Measurements from ENCODE around the gene CFAP299.

CFAP299 gene

DNA sequence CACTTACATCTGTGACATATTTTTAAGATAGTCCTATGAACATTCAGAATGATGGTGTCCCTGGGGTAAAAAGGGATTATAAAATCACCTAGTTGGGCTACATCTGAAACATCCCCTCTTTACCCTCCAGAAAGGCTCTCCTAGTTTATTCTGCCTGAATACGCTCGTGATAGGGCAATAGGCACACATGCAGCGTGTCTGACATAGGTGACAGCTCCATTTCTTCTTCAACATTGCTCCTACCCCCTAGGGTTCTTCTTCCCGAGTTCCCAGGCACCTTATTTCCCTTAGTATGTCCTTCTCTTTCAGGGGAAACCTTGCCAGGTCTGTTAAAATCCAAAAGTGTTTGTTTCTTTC is 27.1 kb upstream of the CFAP299 start:
- no peak overlapping the region for H2AFZ ChIP-seq (ENCODE audit: insufficient read depth, low read length, poor library complexity)
- H3K4me3 ChIP-seq (ENCODE audit: low read depth, low read length), result no peak overlapping the region
- no peak overlapping the region for H3K18ac ChIP-seq (ENCODE audit: low read length)
- H4K12ac ChIP-seq (ENCODE audit: low read depth, low read length), result no peak overlapping the region
- no peaks in the 10 kb centered on the region for H3K9me3 ChIP-seq (ENCODE audit: insufficient read depth, low read depth, low read length)
- no peak overlapping the region for H2AK5ac ChIP-seq (ENCODE audit: low read length)
- H3K79me2 ChIP-seq (ENCODE audit: control insufficient read depth, insufficient read depth, low read length, poor library complexity), result no peaks in the 10 kb centered on the region
- H3K9ac ChIP-seq (ENCODE audit: low read length), result no peak overlapping the region
- no CpG with 5 or more reads among the region's 4 CpGs for WGBS (ENCODE audit: extremely low coverage, insufficient coverage, insufficient read length)
- H3K4me2 ChIP-seq (ENCODE audit: low read length), result no peak overlapping the region
- no peak for DNase-seq
- no peak overlapping the region for H3K14ac ChIP-seq (ENCODE audit: low read length)
- no peak overlapping the region for H2BK5ac ChIP-seq (ENCODE audit: low read depth, low read length, poor library complexity)
- H3K79me1 ChIP-seq (ENCODE audit: low read length), result no peaks in the 10 kb centered on the region
- no peak overlapping the region for H3K23ac ChIP-seq (ENCODE audit: low read length)
- no peak overlapping the region for H3K27ac ChIP-seq (ENCODE audit: low read depth, low read length)
- H4K91ac ChIP-seq (ENCODE audit: low read depth, low read length), result no peak overlapping the region
- H3K4me1 ChIP-seq (ENCODE audit: control insufficient read depth in 1 of 2, insufficient read depth in 2 of 2, low read length in 2 of 2), result no peaks in the 10 kb centered on the region
- no peaks in the 10 kb centered on the region for H3K27me3 ChIP-seq (ENCODE audit: insufficient read depth, low read length)
- H4K8ac ChIP-seq (ENCODE audit: low read depth, low read length), result no peak overlapping the region
- no peaks in the 10 kb centered on the region for H3K36me3 ChIP-seq (ENCODE audit: control insufficient read depth in 1 of 2, insufficient read depth in 2 of 2, low read length in 2 of 2)
- no peak overlapping the region for H2BK120ac ChIP-seq (ENCODE audit: insufficient read depth, low read length, poor library complexity)
- no peak overlapping the region for H3K4ac ChIP-seq (ENCODE audit: low read depth, low read length)
- no peak overlapping the region for H2BK12ac ChIP-seq (ENCODE audit: low read length)

- no peaks in the 10 kb centered on the region for H3K4me1 ChIP-seq (ENCODE audit: control insufficient read depth in 1 of 2, insufficient read depth in 2 of 2, low read length in 2 of 2)
- H3K23ac ChIP-seq (ENCODE audit: low read length), result no peak overlapping the region
- no peaks in the 10 kb centered on the region for H3K79me1 ChIP-seq (ENCODE audit: low read length)
- WGBS (ENCODE audit: extremely low coverage, insufficient coverage, insufficient read length), result no CpG with 5 or more reads among the region's 5 CpGs
- no peak overlapping the region for H3K4ac ChIP-seq (ENCODE audit: low read depth, low read length)
- no peak overlapping the region for H4K12ac ChIP-seq (ENCODE audit: low read depth, low read length)
- H2AFZ ChIP-seq (ENCODE audit: insufficient read depth, low read length, poor library complexity), result no peak overlapping the region
- H3K9ac ChIP-seq (ENCODE audit: low read length), result no peak overlapping the region
- no peak overlapping the region for H4K91ac ChIP-seq (ENCODE audit: low read depth, low read length)
- no peaks in the 10 kb centered on the region for H3K27me3 ChIP-seq (ENCODE audit: insufficient read depth, low read length)
- no peak overlapping the region for H2BK120ac ChIP-seq (ENCODE audit: insufficient read depth, low read length, poor library complexity)
- H4K8ac ChIP-seq (ENCODE audit: low read depth, low read length), result no peak overlapping the region
- no peak overlapping the region for H2AK5ac ChIP-seq (ENCODE audit: low read length)
- no peaks in the 10 kb centered on the region for H3K79me2 ChIP-seq (ENCODE audit: control insufficient read depth, insufficient read depth, low read length, poor library complexity)
- H3K4me2 ChIP-seq (ENCODE audit: low read length), result no peak overlapping the region
- no peak overlapping the region for H2BK12ac ChIP-seq (ENCODE audit: low read length)
- H3K18ac ChIP-seq (ENCODE audit: low read length), result no peak overlapping the region
- H3K9me3 ChIP-seq (ENCODE audit: insufficient read depth, low read depth, low read length), result no peaks in the 10 kb centered on the region
- H3K14ac ChIP-seq (ENCODE audit: low read length), result no peak overlapping the region
- H3K4me3 ChIP-seq (ENCODE audit: low read depth, low read length), result no peak overlapping the region
- no peak overlapping the region for H3K27ac ChIP-seq (ENCODE audit: low read depth, low read length)
- no peak overlapping the region for H2BK5ac ChIP-seq (ENCODE audit: low read depth, low read length, poor library complexity)
- H3K36me3 ChIP-seq (ENCODE audit: control insufficient read depth in 1 of 2, insufficient read depth in 2 of 2, low read length in 2 of 2), result no peaks in the 10 kb centered on the region
- DNase-seq, result peak; percentile 3 to 36
Measured at GRCh38 chr4:80309294-80310004, 26.1 kb upstream of the CFAP299 start.

- Histone ChIP-seq H2AK5ac (ENCODE audit: low read length) (no peak overlapping the region), H3K4me2 (ENCODE audit: low read length) (no peak overlapping the region), H3K9ac (ENCODE audit: low read length) (no peak overlapping the region), H3K27me3 (ENCODE audit: insufficient read depth, low read length) (no peaks in the 10 kb centered on the region), H3K36me3 (ENCODE audit: control insufficient read depth in 1 of 2, insufficient read depth in 2 of 2, low read length in 2 of 2) (no peaks in the 10 kb centered on the region), H3K18ac (ENCODE audit: low read length) (no peak overlapping the region), H3K79me1 (ENCODE audit: low read length) (no peaks in the 10 kb centered on the region), H3K27ac (ENCODE audit: low read depth, low read length) (no peak overlapping the region), H3K14ac (ENCODE audit: low read length) (no peak overlapping the region), H2AFZ (ENCODE audit: insufficient read depth, low read length, poor library complexity) (no peak overlapping the region), H3K4me1 (ENCODE audit: control insufficient read depth in 1 of 2, insufficient read depth in 2 of 2, low read length in 2 of 2) (no peaks in the 10 kb centered on the region), H3K23ac (ENCODE audit: low read length) (no peak overlapping the region), H2BK120ac (ENCODE audit: insufficient read depth, low read length, poor library complexity) (no peak overlapping the region), H2BK5ac (ENCODE audit: low read depth, low read length, poor library complexity) (no peak overlapping the region), H4K91ac (ENCODE audit: low read depth, low read length) (no peak overlapping the region), H3K4me3 (ENCODE audit: low read depth, low read length) (no peak overlapping the region), H4K12ac (ENCODE audit: low read depth, low read length) (no peak overlapping the region), H3K9me3 (ENCODE audit: insufficient read depth, low read depth, low read length) (no peaks in the 10 kb centered on the region), H4K8ac (ENCODE audit: low read depth, low read length) (no peak overlapping the region), H2BK12ac (ENCODE audit: low read length) (no peak overlapping the region), H3K79me2 (ENCODE audit: control insufficient read depth, insufficient read depth, low read length, poor library complexity) (no peaks in the 10 kb centered on the region), H3K4ac (ENCODE audit: low read depth, low read length) (no peak overlapping the region)
- no peak for DNase-seq
- no CpG with 5 or more reads among the region's 3 CpGs for WGBS (ENCODE audit: extremely low coverage, insufficient coverage, insufficient read length)
Measured at GRCh38 chr4:80311130-80311529, 24.4 kb upstream of the CFAP299 start.

DNA sequence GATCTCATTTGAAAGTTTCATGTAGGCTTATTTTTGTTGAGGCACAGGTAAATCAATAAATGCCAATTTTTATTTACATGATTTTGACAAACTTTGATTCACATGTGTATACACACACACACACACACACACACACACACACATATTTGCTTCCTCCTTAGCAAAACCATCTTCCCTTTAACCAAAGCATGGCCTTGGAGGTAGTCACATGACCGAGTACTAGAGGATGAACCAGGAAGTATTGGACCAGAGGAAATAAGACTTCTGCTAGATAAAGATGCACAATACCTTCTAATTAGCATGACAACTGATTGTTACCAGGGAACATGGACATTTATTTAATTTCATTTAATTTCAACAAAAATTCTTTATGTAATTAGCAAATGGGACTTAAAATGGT is 23.4 kb upstream of the CFAP299 start:
- no peak overlapping the region for H3K4ac ChIP-seq (ENCODE audit: low read depth, low read length)
- no peaks in the 10 kb centered on the region for H3K79me1 ChIP-seq (ENCODE audit: low read length)
- H3K79me2 ChIP-seq (ENCODE audit: control insufficient read depth, insufficient read depth, low read length, poor library complexity), result no peaks in the 10 kb centered on the region
- H3K9ac ChIP-seq (ENCODE audit: low read length), result no peak overlapping the region
- H2BK5ac ChIP-seq (ENCODE audit: low read depth, low read length, poor library complexity), result no peak overlapping the region
- H4K12ac ChIP-seq (ENCODE audit: low read depth, low read length), result no peak overlapping the region
- H3K14ac ChIP-seq (ENCODE audit: low read length), result no peak overlapping the region
- no CpG with 5 or more reads among the region's 1 CpG for WGBS (ENCODE audit: extremely low coverage, insufficient coverage, insufficient read length)
- DNase-seq, result no peak
- H3K4me2 ChIP-seq (ENCODE audit: low read length), result no peak overlapping the region
- no peak overlapping the region for H4K8ac ChIP-seq (ENCODE audit: low read depth, low read length)
- H3K4me3 ChIP-seq (ENCODE audit: low read depth, low read length), result no peak overlapping the region
- H3K23ac ChIP-seq (ENCODE audit: low read length), result no peak overlapping the region
- no peaks in the 10 kb centered on the region for H3K36me3 ChIP-seq (ENCODE audit: control insufficient read depth in 1 of 2, insufficient read depth in 2 of 2, low read length in 2 of 2)
- no peaks in the 10 kb centered on the region for H3K27me3 ChIP-seq (ENCODE audit: insufficient read depth, low read length)
- H2BK12ac ChIP-seq (ENCODE audit: low read length), result no peak overlapping the region
- H2AK5ac ChIP-seq (ENCODE audit: low read length), result no peak overlapping the region
- no peak overlapping the region for H3K18ac ChIP-seq (ENCODE audit: low read length)
- H3K4me1 ChIP-seq (ENCODE audit: control insufficient read depth in 1 of 2, insufficient read depth in 2 of 2, low read length in 2 of 2), result no peaks in the 10 kb centered on the region
- H3K9me3 ChIP-seq (ENCODE audit: insufficient read depth, low read depth, low read length), result no peaks in the 10 kb centered on the region
- no peak overlapping the region for H2AFZ ChIP-seq (ENCODE audit: insufficient read depth, low read length, poor library complexity)
- no peak overlapping the region for H4K91ac ChIP-seq (ENCODE audit: low read depth, low read length)
- no peak overlapping the region for H2BK120ac ChIP-seq (ENCODE audit: insufficient read depth, low read length, poor library complexity)
- H3K27ac ChIP-seq (ENCODE audit: low read depth, low read length), result no peak overlapping the region
